Uterus (tissue), 2 donors: Measurements from ENCODE around the gene LARGE2.

Experiments
- CTCF ChIP-seq, 4 experiments: fragments of 200-600 bp in 2 of 4; fragments of 450-650 bp in 2 of 4; sonication (generic) in 2 of 4; IDR thresholded peaks; one replicate each; pipeline ENCODE4 v1.5.1; 2016 to 2019; ENCODE audit warnings: antibody characterized with exemption in 4 of 4, mild to moderate bottlenecking in 2 of 4, moderate library complexity in 1 of 4
- POLR2A ChIP-seq, 2 donors: fragments of 450-650 bp; IDR thresholded peaks; one replicate each; pipeline ENCODE4 v1.6.1; 2016; ENCODE audit warnings: antibody characterized with exemption in 2 of 2, mild to moderate bottlenecking in 1 of 2, moderate library complexity in 1 of 2

GRCh38 chr11:45919806-45920530 is 2.5 kb upstream of the LARGE2 start:
- TF ChIP-seq POLR2A (IDR thresholded peaks at IDR 0.05) (no peak), CTCF (IDR thresholded peaks at IDR 0.05) (no peak)
